GM12878 (cell line): ENCODE data around the gene RFFL. TPM values are rescaled to one million over a fixed set of nuclear protein-coding genes. Genes with fewer than 3 reads are reported as not detected.
A peak's percentile ranks its signal among the peaks of the same experiment; 100 is the strongest.

Experiments
- BCL3 ChIP-seq: IDR thresholded peaks from 2 replicates; pipeline ENCODE4 v1.6.1; 2011; ENCODE audit warnings: borderline replicate concordance, low read depth, mild to moderate bottlenecking, moderate library complexity, low read length; ENCODE audit not compliant: insufficient read depth, poor library complexity, severe bottlenecking
- BRCA1 ChIP-seq: IDR thresholded peaks from 2 replicates; pipeline ENCODE4 v1.6.1; 2011; ENCODE audit warnings: low read depth, low read length, improper control_type of control experiment
- CHD2 ChIP-seq: IDR thresholded peaks from 2 replicates; pipeline ENCODE4 v1.6.1; 2011; ENCODE audit warnings: low read depth, low read length, improper control_type of control experiment, borderline replicate concordance
- FOXM1 ChIP-seq: IDR thresholded peaks from 2 replicates; pipeline ENCODE4 v1.6.1; 2012; ENCODE audit warnings: low read depth, mild to moderate bottlenecking, inconsistent platforms, low read length, moderate library complexity
- GABPA ChIP-seq: IDR thresholded peaks from 2 replicates; pipeline ENCODE4 v1.6.1; 2014; ENCODE audit warnings: antibody characterized with exemption, low read depth, mild to moderate bottlenecking, inconsistent platforms
- HSF1 ChIP-seq: fragments of 150-350 bp; IDR thresholded peaks from 2 replicates; pipeline ENCODE4 v1.6.1; 2014; ENCODE audit warnings: mild to moderate bottlenecking, low read depth, low read length
- IRF4 ChIP-seq: IDR thresholded peaks from 2 replicates; pipeline ENCODE4 v1.6.1; 2011; ENCODE audit warnings: low read depth, low read length
- MEF2A ChIP-seq: IDR thresholded peaks from 2 replicates; pipeline ENCODE4 v1.6.1; 2011; ENCODE audit warnings: low read depth, mild to moderate bottlenecking, low read length, moderate library complexity; ENCODE audit not compliant: insufficient read depth
- MTA3 ChIP-seq: IDR thresholded peaks from 2 replicates; pipeline ENCODE4 v1.6.1; 2012; ENCODE audit warnings: low read length, inconsistent platforms, borderline replicate concordance
- NKRF ChIP-seq: fragments of 450-650 bp; conservative IDR thresholded peaks from 2 replicates; pipeline ENCODE4 v1.6.1; 2017; ENCODE audit warnings: mild to moderate bottlenecking, moderate library complexity
- NR2C1 ChIP-seq: fragments of 450-650 bp; IDR thresholded peaks from 2 replicates; pipeline ENCODE4 v1.6.1; 2017; ENCODE audit warnings: antibody characterized with exemption, mild to moderate bottlenecking, moderate library complexity
- NR2C2 ChIP-seq: IDR thresholded peaks from 2 replicates; pipeline ENCODE4 v1.6.1; 2011; ENCODE audit warnings: borderline replicate concordance, low read depth; ENCODE audit not compliant: control insufficient read depth, insufficient read length
- PAX8 ChIP-seq: fragments of 450-650 bp; IDR thresholded peaks from 2 replicates; pipeline ENCODE4 v1.6.1; 2017; ENCODE audit warnings: mild to moderate bottlenecking, moderate library complexity
- RAD51 ChIP-seq: fragments of 450-650 bp; IDR thresholded peaks from 2 replicates; pipeline ENCODE4 v1.6.1; 2016; ENCODE audit warnings: moderate library complexity, mild to moderate bottlenecking, inconsistent platforms
- RELA ChIP-seq: fragments of 450-650 bp; IDR thresholded peaks from 2 replicates; pipeline ENCODE4 v1.8.0; 2014; ENCODE audit warnings: borderline replicate concordance; ENCODE audit not compliant: partially characterized antibody
- SIN3A ChIP-seq: IDR thresholded peaks from 2 replicates; pipeline ENCODE4 v1.6.1; 2012; ENCODE audit warnings: low read depth, low read length, improper control_type of control experiment
- SP1 ChIP-seq: IDR thresholded peaks from one replicate; pipeline ENCODE4 v1.6.1; 2011; ENCODE audit warnings: low read depth, low read length
- SPI1 ChIP-seq: IDR thresholded peaks from 2 replicates; pipeline ENCODE4 v1.6.1; 2011; ENCODE audit warnings: low read depth, mild to moderate bottlenecking, low read length, moderate library complexity, borderline replicate concordance; ENCODE audit not compliant: insufficient read depth
- SUZ12 ChIP-seq: fragments of 200-600 bp; sonication (generic); IDR thresholded peaks from one replicate; pipeline ENCODE4 v1.6.1; 2018; ENCODE audit warnings: antibody characterized with exemption, mild to moderate bottlenecking; ENCODE audit not compliant: unreplicated experiment
- YY1 ChIP-seq: IDR thresholded peaks from 2 replicates; pipeline ENCODE4 v1.6.1; 2011; ENCODE audit warnings: low read depth, mild to moderate bottlenecking, low read length
- ZNF687 ChIP-seq: fragments of 450-650 bp; IDR thresholded peaks from 2 replicates; pipeline ENCODE4 v1.6.1; 2017; ENCODE audit warnings: mild to moderate bottlenecking, moderate library complexity
- ZSCAN29 ChIP-seq: fragments of 450-650 bp; IDR thresholded peaks from 2 replicates; pipeline ENCODE4 v1.6.1; 2017; ENCODE audit warnings: mild to moderate bottlenecking, moderate library complexity
- polyA plus RNA-seq, 11 experiments: library from polyadenylated mRNA; depleted of rRNA in 4 of 11; unstranded in 6 of 11; stranded (reverse) in 5 of 11; fragments of >200 nt; fragmentation: Nextera tagmentation in 4 of 11; fragmentation: Illumina TruSeq in 1 of 11; extraction: Ambion mirVana in 4 of 11; extraction: Trizol in 1 of 11; gene quantifications; 1 replicate in 1 of 11; 2 replicates in 10 of 11; pipeline versions ENCODE4 v1.2.1 to v1.2.3, GENCODE V29; 2011 to 2016; ENCODE audit warnings: inconsistent platforms in 2 of 11, missing spikeins in 2 of 11, low read depth in 1 of 11
- total RNA-seq, 4 experiments: library from RNA; depleted of rRNA in 3 of 4; stranded (reverse); fragments of >200 nt in 3 of 4; fragmentation: Illumina TruSeq in 1 of 4; extraction: Trizol in 1 of 4; gene quantifications; 2 replicates each; pipeline versions ENCODE4 v1.2.1 to v1.2.3, GENCODE V29; 2013 to 2021

RFFL gene
- total and polyA plus RNA-seq, 10 of the 15 experiments (the other 5 are each of a cell fraction or from before 2014, with no cell fraction given) = 4.7 to 56.1 (median 26.9) TPM

- TF ChIP-seq NKRF (no peak), MEF2A (no peak), ZNF687 (no peak), BRCA1 (no peak), GABPA (no peak), YY1 (peak; percentile 42; the same call in 1 of the 2 replicates), NR2C1 (no peak), MTA3 (0 out of 2 replicates have a peak, but pooled peaks have one; percentile 2), RELA (no peak), PAX8 (no peak), NR2C2 (no peak), SP1 (no peak), SIN3A (no peak), BCL3 (no peak), RAD51 (no peak), SUZ12 (no peak), IRF4 (no peak), SPI1 (no peak), HSF1 (no peak), FOXM1 (no peak), ZSCAN29 (no peak), CHD2 (no peak)
Observed at GRCh38 chr17:35088356-35088880, 24.9 kb upstream of the RFFL start (continued).
